Measurements from ENCODE around the gene ZEB2.
A peak's percentile ranks its signal among the peaks of the same experiment; 100 is the strongest.

The ZEB2 gene

DNA sequence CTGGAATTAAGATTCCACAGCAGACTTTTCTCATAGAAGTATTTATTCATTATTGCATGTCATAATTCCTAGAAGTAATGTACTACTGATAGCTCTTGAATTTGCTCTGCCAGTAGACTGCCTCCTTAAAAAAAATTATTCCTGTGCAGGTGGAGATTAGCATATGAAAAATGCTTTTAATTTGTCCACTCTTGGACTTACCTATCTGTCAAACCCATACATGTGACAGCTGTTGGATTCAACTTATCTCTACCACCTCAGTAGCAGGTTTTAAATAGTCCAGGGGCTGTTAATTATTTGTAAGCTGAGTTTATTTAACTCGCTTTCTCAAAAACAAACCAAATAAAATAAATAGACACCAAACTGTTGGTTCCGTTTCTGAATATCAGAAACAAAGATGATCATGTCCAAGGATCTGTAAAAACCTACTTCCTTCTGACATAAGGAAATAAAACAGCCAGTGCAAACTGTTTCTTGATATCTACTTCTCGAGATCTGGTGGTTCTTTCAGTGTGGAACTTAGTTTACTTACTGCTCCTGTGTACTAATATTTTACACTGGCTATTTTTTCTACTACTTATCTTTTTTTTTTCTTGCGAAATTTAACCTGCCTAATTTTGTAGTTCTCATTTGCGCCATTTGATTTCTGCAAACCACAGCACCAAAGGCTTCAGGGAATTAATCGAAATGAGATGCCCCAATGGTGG lies 44.2 kb downstream of the ZEB2 start:
- no peak for DNase-seq (ENCODE audit: extremely low spot score)
- TF ChIP-seq NFRKB (IDR thresholded peaks at IDR 0.05) (no peak), FOXM1 (IDR thresholded peaks at IDR 0.05; ENCODE audit: borderline replicate concordance) (no peak)
- CTCF ChIA-PET: no interaction called here
- POLR2A ChIA-PET: no interaction called here

- no peak for DNase-seq (ENCODE audit: extremely low spot score)
- POLR2A ChIA-PET: no interaction called here
- TF ChIP-seq LEF1 (IDR thresholded peaks at IDR 0.05; ENCODE audit: borderline replicate concordance) (no peak), PKNOX1 (IDR thresholded peaks at IDR 0.05) (peak; percentile 92)
- CTCF ChIA-PET: no interaction called here
Observed at GRCh38 chr2:144475044-144475443, 44.9 kb downstream of the ZEB2 start.

GRCh38 chr2:144474017-144474416 lies 45.9 kb downstream of the ZEB2 start:
- ChIA-PET CTCF (no interaction called here), POLR2A (no interaction called here)
- no peak for DNase-seq (ENCODE audit: extremely low spot score)
- no peak for TF ChIP-seq ELF4 (IDR thresholded peaks at IDR 0.05)
- TF ChIP-seq HDGF (IDR thresholded peaks at IDR 0.05; ENCODE audit: borderline replicate concordance): no peak
- TF ChIP-seq FOXM1 (IDR thresholded peaks at IDR 0.05; ENCODE audit: borderline replicate concordance): no peak
- no peak for TF ChIP-seq NFRKB (IDR thresholded peaks at IDR 0.05)
- TF ChIP-seq PKNOX1 (IDR thresholded peaks at IDR 0.05): no peak
- no peak for TF ChIP-seq SUZ12 (IDR thresholded peaks at IDR 0.05)
- no peak for TF ChIP-seq TARDBP (IDR thresholded peaks at IDR 0.05)
- TF ChIP-seq FOXK2 (IDR thresholded peaks at IDR 0.05): no peak
- no peak for TF ChIP-seq CTBP1 (IDR thresholded peaks at IDR 0.05; ENCODE audit: borderline replicate concordance)
- no peak for TF ChIP-seq ARNT (IDR thresholded peaks at IDR 0.05)
- TF ChIP-seq BHLHE40 (IDR thresholded peaks at IDR 0.05; ENCODE audit: borderline replicate concordance): no peak
- TF ChIP-seq ZNF384 (IDR thresholded peaks at IDR 0.05): no peak
- no peak for TF ChIP-seq LEF1 (IDR thresholded peaks at IDR 0.05; ENCODE audit: borderline replicate concordance)
- no peak for TF ChIP-seq L3MBTL2 (conservative IDR thresholded peaks at IDR 0.05)
- no peak for TF ChIP-seq SP1 (IDR thresholded peaks at IDR 0.05)
- TF ChIP-seq FOXA1 (IDR thresholded peaks at IDR 0.05): no peak

GRCh38 chr2:144472911-144473310 lies 47.0 kb downstream of the ZEB2 start:
- TF ChIP-seq BHLHE40 (IDR thresholded peaks at IDR 0.05; ENCODE audit: borderline replicate concordance) (no peak), FOXM1 (IDR thresholded peaks at IDR 0.05; ENCODE audit: borderline replicate concordance) (no peak), ZNF384 (IDR thresholded peaks at IDR 0.05) (no peak), SP1 (IDR thresholded peaks at IDR 0.05) (no peak), LEF1 (IDR thresholded peaks at IDR 0.05; ENCODE audit: borderline replicate concordance) (no peak), FOXA1 (IDR thresholded peaks at IDR 0.05) (no peak), TARDBP (IDR thresholded peaks at IDR 0.05) (no peak), PKNOX1 (IDR thresholded peaks at IDR 0.05) (no peak), L3MBTL2 (conservative IDR thresholded peaks at IDR 0.05) (no peak), CTBP1 (IDR thresholded peaks at IDR 0.05; ENCODE audit: borderline replicate concordance) (no peak), FOXK2 (IDR thresholded peaks at IDR 0.05) (no peak)
- ChIA-PET CTCF (no interaction called here), POLR2A (no interaction called here)
- DNase-seq (ENCODE audit: extremely low spot score): no peak

DNA sequence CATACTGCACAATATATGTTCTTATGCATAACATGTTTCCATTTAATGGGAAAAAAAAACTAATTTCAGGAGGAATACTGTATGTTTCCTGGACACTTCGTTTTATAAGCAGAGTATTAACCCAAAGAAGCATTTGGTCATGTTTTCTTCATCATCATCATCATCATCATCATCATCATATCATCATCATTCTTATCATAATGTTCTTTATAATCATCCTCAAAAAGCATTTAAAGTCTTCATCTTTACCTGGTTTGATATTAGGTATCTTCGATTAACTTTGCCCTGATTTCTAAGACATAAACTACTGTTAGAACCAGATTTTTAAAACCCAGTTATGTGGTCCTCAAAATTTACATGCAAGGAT lies 47.9 kb downstream of the ZEB2 start:
- ChIA-PET CTCF (no interaction called here), POLR2A (no interaction called here)
- DNase-seq (ENCODE audit: extremely low spot score): no peak
- TF ChIP-seq FOXA1 (IDR thresholded peaks at IDR 0.05) (no peak), FOXK2 (IDR thresholded peaks at IDR 0.05) (no peak), SUZ12 (IDR thresholded peaks at IDR 0.05) (no peak), L3MBTL2 (conservative IDR thresholded peaks at IDR 0.05) (no peak), NFRKB (IDR thresholded peaks at IDR 0.05) (no peak), ELF4 (IDR thresholded peaks at IDR 0.05) (no peak), PKNOX1 (IDR thresholded peaks at IDR 0.05) (no peak), BHLHE40 (IDR thresholded peaks at IDR 0.05; ENCODE audit: borderline replicate concordance) (no peak), ZNF384 (IDR thresholded peaks at IDR 0.05) (no peak)

DNA sequence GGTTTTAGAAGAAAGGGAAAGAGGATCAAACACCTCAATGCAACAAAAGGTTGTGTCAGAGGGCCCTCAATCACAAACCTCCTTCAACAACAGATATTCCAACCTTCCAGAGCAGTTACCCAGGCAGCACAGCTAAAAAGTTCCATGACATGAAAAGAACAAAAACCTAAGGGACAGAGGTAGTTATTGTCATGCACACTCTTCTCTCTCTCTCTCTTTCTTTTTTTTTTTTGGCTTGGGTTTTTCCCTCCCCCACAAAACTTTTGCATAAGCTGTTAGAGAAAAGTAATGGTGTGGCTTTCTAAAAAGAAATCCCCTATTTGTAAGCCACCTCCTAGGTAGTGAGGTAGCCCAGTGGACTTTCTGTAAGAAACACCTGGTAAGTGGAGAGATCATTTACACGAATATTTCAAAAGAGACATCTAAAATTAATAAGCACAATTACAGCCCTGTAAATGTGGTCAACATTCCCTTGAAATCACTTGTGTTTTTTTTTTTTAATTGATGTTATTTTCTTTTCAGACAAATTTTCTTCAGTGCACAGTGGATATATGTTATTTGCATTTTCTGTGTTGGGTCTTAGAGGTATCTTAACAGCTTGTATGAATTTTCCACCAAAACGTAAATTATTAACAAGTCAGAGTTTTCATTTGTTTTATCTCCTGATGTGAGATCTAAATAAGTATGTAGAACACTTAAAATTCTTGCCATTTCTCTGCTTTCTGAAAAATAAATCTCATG lies 48.4 kb downstream of the ZEB2 start:
- ChIA-PET CTCF (no interaction called here), POLR2A (no interaction called here)
- TF ChIP-seq FOXM1 (IDR thresholded peaks at IDR 0.05; ENCODE audit: borderline replicate concordance): no peak
- TF ChIP-seq PKNOX1 (IDR thresholded peaks at IDR 0.05): no peak
- no peak for TF ChIP-seq LEF1 (IDR thresholded peaks at IDR 0.05; ENCODE audit: borderline replicate concordance)
- no peak for TF ChIP-seq ZNF384 (IDR thresholded peaks at IDR 0.05)
- DNase-seq (ENCODE audit: extremely low spot score): no peak

Data from HEK293T (cell line).